ENCODE data around the gene KCNK4. TPM values are rescaled to one million over a fixed set of nuclear protein-coding genes. Genes with fewer than 3 reads are reported as not detected.

The KCNK4 gene
- total RNA-seq, 1 donor, result not detected

GRCh38 chr11:64268893-64269539 is 22.1 kb upstream of the KCNK4 start:
- peak; percentile 53 for DNase-seq (ENCODE audit: low read depth)
- no peak for TF ChIP-seq CTCF (IDR thresholded peaks at IDR 0.05; ENCODE audit: insufficient read depth, low read depth, low read length)
- H3K4me3 ChIP-seq (ENCODE audit: low read depth, low read length), result peak overlapping the region; percentile 76

- TF ChIP-seq CTCF (IDR thresholded peaks at IDR 0.05; ENCODE audit: insufficient read depth, low read depth, low read length), result no peak
- DNase-seq (ENCODE audit: low read depth), result peak; percentile 100
Measured at GRCh38 chr11:64269540-64270220, 21.4 kb upstream of the KCNK4 start.

GRCh38 chr11:64275031-64275800 is 15.9 kb upstream of the KCNK4 start:
- H3K4me3 ChIP-seq (ENCODE audit: low read depth, low read length), result no peak overlapping the region
- TF ChIP-seq CTCF (IDR thresholded peaks at IDR 0.05; ENCODE audit: insufficient read depth, low read depth, low read length), result no peak
- no peak for DNase-seq (ENCODE audit: low read depth)

More at GRCh38 chr11:64269540-64270220, 21.4 kb upstream of the KCNK4 start:
- peak overlapping the region; percentile 76 for H3K4me3 ChIP-seq (ENCODE audit: low read depth, low read length)

GRCh38 chr11:64275841-64276240 is 15.3 kb upstream of the KCNK4 start:
- TF ChIP-seq CTCF (IDR thresholded peaks at IDR 0.05; ENCODE audit: insufficient read depth, low read depth, low read length), result no peak
- no peak overlapping the region for H3K4me3 ChIP-seq (ENCODE audit: low read depth, low read length)
- no peak for DNase-seq (ENCODE audit: low read depth)

- TF ChIP-seq CTCF (IDR thresholded peaks at IDR 0.05; ENCODE audit: insufficient read depth, low read depth, low read length), result no peak
- no peak overlapping the region for H3K4me3 ChIP-seq (ENCODE audit: low read depth, low read length)
- DNase-seq (ENCODE audit: low read depth), result no peak
Measured at GRCh38 chr11:64276653-64277431, 14.3 kb upstream of the KCNK4 start.

GRCh38 chr11:64278576-64279190 is 12.4 kb upstream of the KCNK4 start:
- DNase-seq (ENCODE audit: low read depth), result no peak
- no peak overlapping the region for H3K4me3 ChIP-seq (ENCODE audit: low read depth, low read length)
- no peak for TF ChIP-seq CTCF (IDR thresholded peaks at IDR 0.05; ENCODE audit: insufficient read depth, low read depth, low read length)

Data from fibroblast of villous mesenchyme (primary cell).